ENCODE measurements around the gene KAZN.
A peak's percentile ranks its signal among the peaks of the same experiment; 100 is the strongest.

KAZN gene

DNA sequence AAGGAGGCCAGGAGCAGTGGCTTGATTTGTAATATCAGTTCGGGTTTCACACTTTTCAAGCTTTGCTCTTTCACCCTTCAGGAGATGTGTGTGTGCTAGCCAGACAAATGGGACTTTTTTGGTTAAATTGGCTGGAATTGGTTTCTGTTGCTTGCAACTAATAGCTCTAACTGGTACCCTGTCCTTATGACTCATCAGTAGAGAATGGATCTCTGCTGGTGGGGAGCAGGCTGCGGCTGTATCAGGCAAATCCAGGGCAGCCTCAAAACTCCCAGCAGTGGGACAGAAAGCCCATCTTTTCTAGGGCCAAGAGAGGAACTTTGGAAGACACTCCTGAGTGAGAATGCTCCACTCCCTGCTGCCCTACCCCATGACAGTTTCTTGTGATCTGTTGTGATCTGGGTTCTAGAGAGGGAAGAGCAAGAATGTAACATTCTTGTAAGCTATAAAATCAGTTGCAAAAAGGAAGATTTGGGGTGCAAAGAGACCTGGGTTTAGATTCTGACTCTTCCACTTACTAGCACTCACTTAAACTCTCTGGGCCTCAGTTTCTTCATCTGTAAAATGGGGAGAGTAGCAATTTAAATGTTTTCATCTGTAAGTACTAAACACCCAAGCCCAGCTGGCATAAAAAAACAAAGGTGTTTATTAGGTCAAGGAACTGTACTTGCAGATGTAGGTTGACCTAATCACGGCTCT lies 298.0 kb downstream of the KAZN start:
- DNase-seq, result no peak
- in situ Hi-C loops (cut with HindIII; ENCODE audit: low pct_ligation_motif_present, low pct_unique_long_range_greater_than_20kb, low sequenced_read_pairs), result no loop called here

DNA sequence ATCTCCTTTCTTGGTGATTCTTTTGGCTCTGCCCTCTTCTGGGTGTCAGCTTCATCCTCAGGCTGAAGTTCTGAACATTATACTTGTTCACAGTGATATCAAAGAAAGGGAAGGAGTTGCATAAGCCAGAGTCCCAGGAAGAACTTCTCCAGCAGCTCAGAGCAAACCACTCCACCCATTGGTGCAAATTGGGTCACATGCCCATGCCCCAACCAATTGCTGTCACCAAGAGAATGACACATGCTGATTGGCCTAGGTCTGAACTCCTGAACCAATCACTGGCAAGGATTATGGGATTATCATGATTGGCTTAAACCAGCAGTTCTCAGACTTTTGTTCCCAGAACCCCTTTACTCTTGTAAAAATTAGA lies 298.6 kb downstream of the KAZN start:
- in situ Hi-C loops (cut with HindIII; ENCODE audit: low pct_ligation_motif_present, low pct_unique_long_range_greater_than_20kb, low sequenced_read_pairs), result no loop called here
- no peak for DNase-seq

DNA sequence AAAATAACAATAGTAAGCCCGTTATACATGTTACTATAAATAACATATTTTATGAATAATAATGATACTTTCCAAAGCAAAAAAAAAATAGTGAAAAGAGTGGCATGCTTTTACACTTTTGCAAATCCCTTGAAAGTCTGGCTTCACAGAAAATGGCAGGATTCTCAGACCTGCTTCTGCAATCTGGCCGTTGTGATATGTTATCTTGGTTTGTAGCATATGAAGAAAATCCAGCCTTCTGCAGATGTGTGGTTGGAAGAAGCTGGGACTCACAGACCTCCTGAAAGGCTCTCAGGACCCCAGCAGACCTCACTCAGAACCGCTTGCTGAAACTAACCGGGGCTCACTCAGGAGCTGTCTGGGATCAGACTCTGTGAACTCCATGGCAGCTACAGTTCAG lies 299.1 kb downstream of the KAZN start:
- in situ Hi-C loops (cut with HindIII; ENCODE audit: low pct_ligation_motif_present, low pct_unique_long_range_greater_than_20kb, low sequenced_read_pairs), result no loop called here
- DNase-seq, result no peak

DNA sequence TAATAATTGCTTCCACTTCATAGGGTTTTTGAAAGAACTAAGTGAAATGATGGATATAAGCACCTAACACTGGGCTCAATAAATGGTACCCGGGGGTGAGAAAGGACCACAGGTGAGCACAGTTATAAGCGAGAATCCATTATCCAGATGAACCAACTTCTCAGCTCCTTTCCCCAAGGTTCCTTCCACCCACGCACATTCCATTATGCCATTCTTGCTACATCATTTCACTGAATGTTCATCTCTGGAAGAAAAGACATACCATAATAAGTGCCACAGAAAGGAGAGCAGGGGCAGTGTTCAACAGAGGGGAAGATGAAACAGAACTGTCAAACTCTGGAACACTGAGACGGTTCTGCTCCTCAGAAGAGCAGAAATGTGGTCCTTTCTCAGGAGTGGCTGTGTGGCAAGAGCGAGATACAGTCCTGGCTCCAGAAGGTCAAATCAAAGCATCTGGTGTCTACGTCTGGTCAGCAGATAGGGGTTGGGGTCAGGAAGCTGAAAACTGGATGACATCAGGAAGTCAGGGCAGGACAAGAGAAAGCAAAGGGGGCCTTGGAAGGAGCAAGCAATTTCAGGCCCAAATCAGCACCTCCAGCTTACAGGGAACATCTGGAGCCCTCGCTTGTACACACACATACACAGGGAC lies 299.6 kb downstream of the KAZN start:
- in situ Hi-C loops (cut with HindIII; ENCODE audit: low pct_ligation_motif_present, low pct_unique_long_range_greater_than_20kb, low sequenced_read_pairs), result no loop called here
- DNase-seq, result no peak

DNA sequence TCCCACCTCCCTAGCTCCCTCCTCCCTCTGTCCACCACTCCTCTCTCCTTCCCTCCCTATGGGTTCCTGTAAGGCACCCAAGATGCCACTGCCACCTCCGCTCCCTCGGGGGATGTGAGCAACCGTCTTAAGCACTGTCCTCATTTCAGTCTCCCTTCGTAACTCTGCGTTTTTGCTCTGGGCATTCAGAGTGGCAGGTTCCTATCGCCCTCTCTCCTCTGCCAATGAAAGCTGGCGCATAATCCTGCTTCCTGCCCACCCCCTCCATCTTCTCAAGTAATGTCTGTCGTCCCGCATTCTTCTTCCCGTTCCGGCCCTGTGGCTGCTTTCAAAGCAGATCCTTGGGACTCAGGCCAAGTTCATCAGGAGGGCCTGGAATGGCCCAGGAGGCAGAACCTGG lies 301.2 kb downstream of the KAZN start:
- in situ Hi-C loops (cut with HindIII; ENCODE audit: low pct_ligation_motif_present, low pct_unique_long_range_greater_than_20kb, low sequenced_read_pairs), result no loop called here
- no peak for DNase-seq

DNA sequence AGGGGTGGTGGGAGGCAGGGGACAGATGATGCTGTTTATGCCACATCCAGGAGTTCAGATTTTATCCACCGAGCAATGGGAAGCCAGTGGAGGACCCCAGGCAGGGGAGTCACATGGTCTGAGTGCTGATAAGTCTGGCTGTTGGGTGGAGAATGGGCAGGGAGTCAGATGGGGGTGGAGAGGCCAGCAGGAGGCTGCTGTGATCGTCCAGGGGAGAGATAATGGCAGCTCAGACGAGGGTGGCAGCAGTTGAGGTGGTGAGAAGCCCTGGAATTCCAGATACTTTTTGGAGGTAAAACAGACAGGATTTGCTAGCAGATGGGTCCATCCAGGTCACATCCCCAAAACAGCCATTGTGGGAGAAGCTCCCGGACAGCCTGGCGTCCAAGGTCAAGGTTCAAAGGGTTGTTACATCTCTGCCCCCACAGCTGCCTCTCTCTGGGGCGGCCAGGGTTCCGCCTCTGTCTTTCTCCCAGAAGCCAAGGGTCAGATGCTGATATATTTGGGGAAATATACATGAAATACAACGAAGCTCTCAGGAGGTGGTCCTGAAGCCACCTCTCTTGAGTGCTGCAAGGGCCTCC lies 303.0 kb downstream of the KAZN start:
- DNase-seq, result no peak
- in situ Hi-C loops (cut with HindIII; ENCODE audit: low pct_ligation_motif_present, low pct_unique_long_range_greater_than_20kb, low sequenced_read_pairs), result no loop called here

DNA sequence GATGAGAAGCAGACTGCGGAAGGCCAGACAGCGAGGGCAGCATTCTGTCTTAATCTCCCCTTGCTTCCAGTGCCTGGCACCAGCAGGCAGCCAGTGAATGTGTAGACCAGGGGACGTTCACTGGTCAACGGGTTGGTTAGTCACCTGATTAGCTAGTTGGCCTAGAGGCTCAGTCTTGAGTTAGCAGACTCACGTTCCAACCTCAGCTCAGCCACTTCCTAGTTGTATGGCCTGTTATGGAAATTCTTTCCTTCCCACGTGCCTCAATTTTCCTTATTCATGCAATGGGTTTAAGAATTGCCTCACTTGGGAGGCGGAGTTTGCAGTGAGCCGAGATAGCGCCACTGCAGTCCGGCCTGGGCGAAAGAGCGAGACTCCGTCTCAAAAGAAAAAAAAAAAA lies 305.4 kb downstream of the KAZN start:
- in situ Hi-C loops (cut with HindIII; ENCODE audit: low pct_ligation_motif_present, low pct_unique_long_range_greater_than_20kb, low sequenced_read_pairs), result no loop called here
- no peak for DNase-seq

DNA sequence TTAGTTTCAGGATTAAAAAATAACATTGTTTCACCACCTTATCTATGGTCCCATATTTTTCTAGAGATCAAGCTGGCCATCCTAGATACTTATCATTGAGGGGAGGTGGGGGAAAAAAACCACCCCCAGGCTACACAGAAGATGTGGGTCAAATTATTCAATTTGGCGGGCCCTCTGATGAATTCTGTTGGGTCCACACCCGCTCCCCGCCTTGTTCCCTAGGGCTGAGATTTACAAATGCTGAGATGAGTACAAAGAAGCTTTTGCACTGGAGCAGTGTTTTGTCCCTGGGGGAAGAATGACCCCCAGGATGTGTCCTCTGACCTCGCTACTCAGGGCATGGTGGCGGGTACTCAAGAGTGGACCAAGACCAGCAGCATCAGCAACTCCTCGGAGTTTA lies 308.2 kb downstream of the KAZN start:
- in situ Hi-C loops (cut with HindIII; ENCODE audit: low pct_ligation_motif_present, low pct_unique_long_range_greater_than_20kb, low sequenced_read_pairs), result no loop called here
- no peak for DNase-seq

DNA sequence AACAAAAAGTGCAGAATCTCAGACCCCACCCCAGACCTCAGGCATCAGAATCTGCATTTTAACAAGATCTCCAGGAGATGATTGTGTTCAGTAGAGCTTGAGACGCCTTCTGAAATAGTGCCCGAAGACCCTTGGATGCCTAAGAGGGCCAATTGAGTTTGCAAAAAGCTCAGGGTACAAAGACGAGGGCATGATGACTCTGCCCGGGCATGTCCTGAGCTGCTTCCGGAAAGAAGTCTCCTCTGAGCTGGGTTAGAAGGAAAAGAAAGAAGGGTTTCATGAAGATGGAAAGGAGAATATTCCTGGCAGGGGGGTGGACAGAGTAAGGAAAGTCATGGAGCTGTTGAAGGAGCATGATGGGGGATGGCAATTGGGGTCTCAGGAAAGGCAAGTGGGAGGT lies 308.9 kb downstream of the KAZN start:
- in situ Hi-C loops (cut with HindIII; ENCODE audit: low pct_ligation_motif_present, low pct_unique_long_range_greater_than_20kb, low sequenced_read_pairs), result no loop called here
- no peak for DNase-seq

DNA sequence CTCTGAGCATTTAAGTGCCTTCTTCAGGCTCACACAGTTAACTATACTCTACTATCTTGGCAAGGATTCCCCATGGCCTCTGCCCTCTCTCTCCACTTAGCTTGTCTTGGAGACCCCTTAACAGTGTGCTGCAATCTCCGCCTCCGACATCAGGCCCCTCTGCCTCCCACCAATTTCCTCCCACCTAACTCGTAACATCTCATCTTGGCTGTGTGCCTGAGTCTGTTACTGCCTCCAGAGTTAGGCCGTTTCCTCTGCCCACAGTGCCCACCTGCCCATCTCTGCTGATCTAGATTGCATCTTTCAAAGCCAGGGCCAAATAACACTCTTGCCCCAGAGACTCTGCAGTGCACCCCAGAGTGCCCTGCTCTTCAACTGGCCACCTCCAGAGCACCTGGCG lies 310.8 kb downstream of the KAZN start:
- DNase-seq, result no peak
- in situ Hi-C loops (cut with HindIII; ENCODE audit: low pct_ligation_motif_present, low pct_unique_long_range_greater_than_20kb, low sequenced_read_pairs), result no loop called here

DNA sequence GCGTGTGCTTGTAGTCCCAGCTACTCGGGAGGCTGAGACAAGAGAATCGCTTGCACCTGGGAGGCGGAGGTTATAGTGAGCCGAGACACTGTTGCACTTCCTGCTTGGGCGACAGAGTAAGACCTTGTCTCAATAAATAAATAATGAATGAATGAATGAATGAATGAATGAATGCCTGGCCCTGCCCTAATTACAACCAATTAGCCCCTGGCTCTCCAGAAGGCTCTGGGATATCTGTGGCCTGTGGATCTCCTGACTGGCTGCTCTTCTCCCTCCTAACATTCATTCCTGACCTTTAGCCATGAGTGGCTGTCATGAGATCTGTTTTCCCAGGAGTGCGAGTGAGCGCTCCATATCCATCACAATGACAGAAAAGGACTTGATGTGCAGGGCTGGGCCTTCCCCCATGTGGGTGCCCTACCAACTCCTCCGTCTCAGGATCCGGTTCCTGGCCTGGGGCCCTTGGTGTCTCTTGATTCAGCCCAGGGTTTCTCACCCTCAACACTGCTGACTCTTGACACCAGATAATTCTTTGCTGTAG lies 311.5 kb downstream of the KAZN start:
- DNase-seq, result no peak
- in situ Hi-C loops (cut with HindIII; ENCODE audit: low pct_ligation_motif_present, low pct_unique_long_range_greater_than_20kb, low sequenced_read_pairs), result no loop called here

DNA sequence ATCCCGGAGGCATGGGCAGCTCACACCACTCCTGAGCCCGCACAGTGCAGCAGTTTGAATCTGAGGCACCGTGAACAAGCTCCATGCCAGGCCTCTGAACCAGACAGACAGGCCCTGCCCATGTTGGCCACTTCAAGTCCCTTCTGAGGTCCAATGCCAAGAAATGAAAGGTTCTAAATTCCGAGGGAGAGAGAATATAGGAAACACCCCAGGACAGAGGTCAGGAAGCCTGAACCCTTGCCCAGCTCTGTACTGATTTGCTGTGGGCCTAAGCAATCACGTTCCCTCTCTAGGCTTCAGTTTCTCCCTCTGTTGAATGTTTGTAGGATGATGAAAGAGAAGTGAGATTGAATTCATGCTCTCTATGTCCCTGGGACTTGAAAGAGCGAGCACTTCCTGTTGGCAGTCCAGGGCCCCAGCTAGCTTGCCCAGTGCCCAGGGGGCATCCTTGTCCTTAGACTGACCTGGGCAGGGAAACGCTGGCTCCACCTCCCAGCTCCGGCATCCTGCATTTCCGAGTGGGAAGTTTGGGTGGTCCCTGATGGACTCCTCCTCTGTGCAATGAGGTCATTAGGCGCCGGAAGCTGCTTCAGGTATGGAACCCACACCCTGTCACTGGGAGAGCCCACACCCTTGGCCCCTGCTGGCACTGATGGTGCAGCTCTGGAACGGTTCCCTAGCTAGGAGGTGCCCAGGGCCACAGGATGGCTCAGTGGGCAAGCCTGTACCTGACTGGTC lies 312.7 kb downstream of the KAZN start:
- in situ Hi-C loops (cut with HindIII; ENCODE audit: low pct_ligation_motif_present, low pct_unique_long_range_greater_than_20kb, low sequenced_read_pairs), result no loop called here

DNA sequence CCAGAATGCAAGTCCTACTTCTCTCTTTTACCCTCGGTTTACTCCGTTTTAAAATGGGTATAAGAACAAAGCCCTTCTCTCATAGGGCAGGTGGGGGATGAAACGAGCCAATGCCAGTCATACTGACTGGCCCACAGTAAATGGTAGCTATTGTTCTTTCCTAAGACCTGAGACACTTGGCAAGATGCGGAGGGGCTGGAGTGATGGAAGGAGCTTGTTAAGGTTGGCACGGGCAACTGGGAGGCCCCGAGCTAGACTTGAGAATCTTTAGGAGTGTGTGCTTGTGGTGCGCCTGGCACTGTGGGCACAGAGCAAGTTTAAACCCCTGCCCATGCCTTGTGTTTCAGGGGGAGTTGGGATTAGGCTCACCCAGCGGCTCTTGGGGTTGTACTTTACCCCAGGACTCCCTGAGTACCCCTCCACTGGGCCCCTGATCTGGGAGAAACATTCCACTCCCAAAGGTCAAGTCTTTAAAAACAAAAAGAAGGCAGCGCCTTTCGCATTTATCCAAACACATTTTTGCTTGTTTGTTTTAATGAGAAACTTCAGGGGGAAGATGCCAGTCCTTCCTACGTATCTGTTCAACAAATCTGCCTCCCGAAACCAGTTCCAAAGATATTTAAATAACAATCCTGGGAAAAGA lies 314.5 kb downstream of the KAZN start:
- DNase-seq, result no peak
- in situ Hi-C loops (cut with HindIII; ENCODE audit: low pct_ligation_motif_present, low pct_unique_long_range_greater_than_20kb, low sequenced_read_pairs), result no loop called here

More for the DNA sequence above, 312.7 kb downstream of the KAZN start:
- no peak for DNase-seq

DNA sequence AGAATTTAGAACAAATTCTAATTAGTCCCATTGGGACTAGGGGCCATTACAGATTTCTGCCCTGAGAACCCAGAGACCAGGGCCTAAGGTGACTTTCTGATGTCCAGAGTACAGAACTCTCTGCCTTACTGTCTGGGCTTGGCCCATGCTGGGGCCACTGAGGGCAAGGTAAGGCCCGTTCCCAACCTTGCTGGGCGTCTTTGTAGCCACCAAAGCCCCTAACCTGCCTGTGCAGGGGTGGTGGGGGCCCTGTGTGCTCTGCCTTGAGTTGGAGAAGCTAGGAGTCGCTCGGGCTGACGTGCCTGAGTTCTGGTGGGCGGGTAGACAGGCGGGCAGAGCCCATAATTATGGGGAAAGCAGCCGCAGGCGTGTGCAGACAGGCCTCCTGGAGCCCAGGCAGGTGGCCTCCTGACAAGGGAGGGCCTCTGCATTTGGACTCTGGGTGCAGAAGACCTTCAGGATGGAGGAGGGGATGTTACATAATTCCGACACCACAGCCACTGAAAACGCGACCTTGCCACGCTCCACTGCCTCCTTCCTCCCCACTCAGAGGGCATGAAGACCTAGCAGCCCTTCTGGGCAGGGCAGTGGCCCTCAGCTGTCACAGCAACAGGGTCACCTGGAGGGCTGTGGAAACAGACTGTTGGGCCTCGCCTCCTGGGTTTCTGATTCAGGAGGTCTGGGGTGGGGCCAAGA lies 315.1 kb downstream of the KAZN start:
- in situ Hi-C loops (cut with HindIII; ENCODE audit: low pct_ligation_motif_present, low pct_unique_long_range_greater_than_20kb, low sequenced_read_pairs), result no loop called here
- DNase-seq, result no peak

DNA sequence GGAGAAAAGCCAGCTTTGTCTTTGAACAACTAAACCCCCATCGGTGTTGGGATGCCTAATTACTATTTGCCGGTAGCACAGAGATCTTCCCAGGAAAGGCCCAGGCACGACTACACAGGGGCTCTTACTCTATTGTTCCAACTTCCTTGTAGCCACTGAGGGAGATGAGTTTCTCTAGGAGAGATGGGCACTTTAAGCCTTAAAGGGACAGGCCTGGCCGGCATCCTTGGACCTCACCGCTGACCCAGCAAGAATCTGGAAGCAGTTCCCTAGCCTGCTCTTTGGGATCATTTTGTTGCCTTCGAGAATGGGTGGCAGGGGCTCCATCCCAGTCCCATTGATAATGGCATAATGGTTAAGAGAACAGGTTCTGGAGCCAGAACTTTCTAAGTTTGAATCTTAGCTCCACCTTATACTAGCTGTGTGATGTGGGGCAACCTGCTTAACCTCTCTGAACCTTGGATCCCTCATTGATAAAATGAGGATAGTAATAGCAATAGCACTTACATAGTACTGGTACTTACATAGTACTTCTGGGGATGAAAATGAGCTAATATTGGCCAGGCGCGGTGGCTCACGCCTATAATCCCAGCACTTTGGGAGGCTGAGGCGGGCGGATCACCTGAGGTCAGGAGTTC lies 316.0 kb downstream of the KAZN start:
- DNase-seq, result no peak
- in situ Hi-C loops (cut with HindIII; ENCODE audit: low pct_ligation_motif_present, low pct_unique_long_range_greater_than_20kb, low sequenced_read_pairs), result no loop called here

DNA sequence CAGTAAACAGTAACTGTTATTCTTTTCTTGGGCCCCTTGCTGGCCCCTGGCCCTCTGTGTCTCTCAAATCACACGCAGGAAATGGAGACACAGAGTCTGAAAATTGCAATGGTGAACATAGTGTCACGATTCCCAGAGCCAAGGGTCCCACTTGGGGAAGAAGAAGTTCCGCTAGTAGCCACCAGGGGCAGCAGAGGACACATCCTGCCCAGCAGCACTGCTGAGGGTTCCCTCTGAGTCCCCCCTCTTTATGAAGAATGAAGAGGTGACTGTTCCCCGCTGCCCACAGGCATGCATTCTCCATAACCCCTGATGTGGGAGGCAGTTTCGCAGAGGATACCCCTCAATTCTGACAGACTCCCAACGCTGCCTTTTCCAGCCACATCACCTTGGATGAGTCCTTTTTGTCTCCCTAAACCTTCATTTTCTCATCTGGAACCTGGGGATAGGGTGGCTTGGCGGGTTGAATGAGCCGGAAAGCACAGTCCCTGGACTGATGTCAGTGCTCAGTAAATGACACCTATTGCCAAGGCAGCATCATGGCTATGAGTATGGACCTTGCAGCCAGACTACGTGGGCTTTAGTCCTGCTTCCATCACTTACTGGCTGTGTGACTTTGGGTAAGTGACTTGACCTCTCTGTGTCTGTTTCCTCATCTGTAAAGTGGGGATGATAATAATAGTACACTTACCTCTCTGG lies 317.0 kb downstream of the KAZN start:
- in situ Hi-C loops (cut with HindIII; ENCODE audit: low pct_ligation_motif_present, low pct_unique_long_range_greater_than_20kb, low sequenced_read_pairs), result no loop called here
- DNase-seq, result peak; percentile 50

DNA sequence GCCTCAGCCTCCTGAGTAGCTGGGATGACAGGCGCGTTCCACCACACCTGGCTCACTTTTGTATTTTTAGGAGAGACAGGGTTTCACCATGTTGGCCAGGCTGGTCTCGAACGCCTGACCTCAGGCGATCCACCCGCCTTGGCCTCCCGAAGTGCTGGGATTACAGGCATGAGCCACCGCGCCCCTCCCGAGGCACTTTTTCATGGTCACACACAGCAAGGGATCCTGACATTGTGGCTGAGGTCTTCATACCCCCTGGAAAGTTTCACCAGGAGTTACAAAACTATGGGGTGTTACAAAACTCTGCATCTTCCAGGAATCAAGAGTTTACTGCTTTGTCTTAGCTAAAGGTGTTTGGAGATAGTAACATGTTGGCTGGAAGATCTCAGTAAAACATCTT lies 320.8 kb downstream of the KAZN start:
- no peak for DNase-seq
- in situ Hi-C loops (cut with HindIII; ENCODE audit: low pct_ligation_motif_present, low pct_unique_long_range_greater_than_20kb, low sequenced_read_pairs), result no loop called here
